ENCODE data around the gene ACOX1.

DNA sequence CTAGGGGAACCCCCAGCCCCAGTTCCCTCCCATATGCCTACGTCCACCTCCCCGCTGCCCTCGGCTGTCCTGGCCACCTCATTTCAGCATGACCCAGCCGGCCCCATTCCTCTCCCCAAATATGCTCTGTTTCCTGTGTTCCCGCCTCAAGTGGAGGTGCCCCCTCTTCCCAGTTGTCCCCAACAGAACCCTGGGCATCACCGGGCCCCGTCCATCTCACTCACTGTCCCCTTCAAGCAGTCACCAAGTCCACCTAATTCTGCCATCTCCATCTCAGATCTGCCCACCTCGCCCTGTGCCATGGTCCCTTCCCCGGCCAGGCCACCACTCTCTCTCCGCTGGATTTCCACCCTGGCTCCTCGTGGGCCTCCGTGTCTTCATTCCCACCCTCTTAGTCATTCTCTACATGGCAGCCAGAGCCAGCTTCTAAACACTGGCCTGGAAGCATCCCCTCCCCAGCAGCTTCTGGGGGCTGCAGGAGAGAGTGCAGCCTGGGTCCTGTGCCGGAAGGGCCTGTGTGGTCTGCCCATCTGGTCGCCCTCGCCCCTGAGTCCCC lies 34.5 kb upstream of the ACOX1 start:
- TF ChIP-seq, protein P1, sequence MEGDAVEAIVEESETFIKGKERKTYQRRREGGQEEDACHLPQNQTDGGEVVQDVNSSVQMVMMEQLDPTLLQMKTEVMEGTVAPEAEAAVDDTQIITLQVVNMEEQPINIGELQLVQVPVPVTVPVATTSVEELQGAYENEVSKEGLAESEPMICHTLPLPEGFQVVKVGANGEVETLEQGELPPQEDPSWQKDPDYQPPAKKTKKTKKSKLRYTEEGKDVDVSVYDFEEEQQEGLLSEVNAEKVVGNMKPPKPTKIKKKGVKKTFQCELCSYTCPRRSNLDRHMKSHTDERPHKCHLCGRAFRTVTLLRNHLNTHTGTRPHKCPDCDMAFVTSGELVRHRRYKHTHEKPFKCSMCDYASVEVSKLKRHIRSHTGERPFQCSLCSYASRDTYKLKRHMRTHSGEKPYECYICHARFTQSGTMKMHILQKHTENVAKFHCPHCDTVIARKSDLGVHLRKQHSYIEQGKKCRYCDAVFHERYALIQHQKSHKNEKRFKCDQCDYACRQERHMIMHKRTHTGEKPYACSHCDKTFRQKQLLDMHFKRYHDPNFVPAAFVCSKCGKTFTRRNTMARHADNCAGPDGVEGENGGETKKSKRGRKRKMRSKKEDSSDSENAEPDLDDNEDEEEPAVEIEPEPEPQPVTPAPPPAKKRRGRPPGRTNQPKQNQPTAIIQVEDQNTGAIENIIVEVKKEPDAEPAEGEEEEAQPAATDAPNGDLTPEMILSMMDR (IDR thresholded peaks at IDR 0.05) = no peak
- no peak for TF ChIP-seq POLR2A (IDR thresholded peaks at IDR 0.05)
